GM18873 (cell line): ENCODE measurements around the gene BCL11B.

Experiments
- ATAC-seq: cut with Tn5 transposase; IDR thresholded peaks from one replicate; pipeline ENCODE4 v1.9.1; 2021; ENCODE audit warnings: mild to moderate bottlenecking, moderate library complexity, moderate number of reproducible peaks; ENCODE audit not compliant: unreplicated experiment, low FRiP score

BCL11B gene

GRCh38 chr14:99125616-99126431 is 146.2 kb downstream of the BCL11B start:
- no peak for ATAC-seq

DNA sequence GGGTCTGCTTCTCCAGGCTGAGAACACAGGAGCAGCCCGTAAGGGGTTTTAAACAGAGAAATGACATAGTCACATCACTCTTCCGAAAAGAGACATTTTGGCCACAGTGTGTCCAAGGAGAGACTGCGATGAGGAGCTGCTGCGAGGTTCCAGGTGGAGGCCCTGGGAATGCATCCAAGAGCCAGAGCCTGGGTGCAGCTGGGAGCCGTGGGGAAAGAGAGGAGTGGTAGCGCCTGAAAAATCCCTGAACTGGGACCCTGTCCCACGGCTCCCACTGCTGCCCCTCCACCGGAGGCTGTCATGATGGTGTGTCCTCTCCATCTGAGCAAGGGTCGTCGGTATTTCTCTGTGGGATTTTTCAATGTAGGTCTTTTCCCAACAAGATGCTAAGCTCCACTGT is 146.9 kb downstream of the BCL11B start:
- ATAC-seq, result no peak

DNA sequence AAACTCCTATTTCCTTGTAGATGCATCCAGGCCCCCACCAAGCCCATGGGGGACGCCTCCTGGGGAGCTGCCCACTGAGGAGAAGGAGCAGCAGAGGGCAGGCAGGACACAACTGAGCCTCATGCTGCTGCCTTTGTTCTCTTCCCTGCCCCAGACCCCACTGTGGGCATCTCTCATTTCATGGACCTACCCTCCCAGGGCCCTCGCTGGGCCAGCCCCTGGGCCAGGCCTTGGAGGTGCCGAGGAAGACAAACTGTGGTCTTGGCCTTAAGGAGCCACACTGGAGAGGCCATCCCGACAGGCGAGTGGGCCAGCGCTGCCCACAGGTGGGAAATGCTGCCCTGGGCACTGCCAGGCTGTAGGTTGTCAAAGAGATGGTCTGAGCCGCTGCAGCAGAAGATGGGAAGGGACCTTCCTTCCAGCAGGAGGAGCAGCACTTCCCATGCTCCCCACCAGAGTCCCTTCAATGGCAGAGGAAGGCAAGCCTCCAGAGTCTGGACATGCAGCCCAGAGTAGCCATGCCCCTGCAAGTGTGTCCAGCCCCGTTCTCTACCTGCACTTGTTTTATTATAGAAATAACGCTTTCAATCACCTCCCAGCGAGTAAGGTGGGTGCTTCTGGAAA is 147.4 kb downstream of the BCL11B start:
- ATAC-seq, result no peak

DNA sequence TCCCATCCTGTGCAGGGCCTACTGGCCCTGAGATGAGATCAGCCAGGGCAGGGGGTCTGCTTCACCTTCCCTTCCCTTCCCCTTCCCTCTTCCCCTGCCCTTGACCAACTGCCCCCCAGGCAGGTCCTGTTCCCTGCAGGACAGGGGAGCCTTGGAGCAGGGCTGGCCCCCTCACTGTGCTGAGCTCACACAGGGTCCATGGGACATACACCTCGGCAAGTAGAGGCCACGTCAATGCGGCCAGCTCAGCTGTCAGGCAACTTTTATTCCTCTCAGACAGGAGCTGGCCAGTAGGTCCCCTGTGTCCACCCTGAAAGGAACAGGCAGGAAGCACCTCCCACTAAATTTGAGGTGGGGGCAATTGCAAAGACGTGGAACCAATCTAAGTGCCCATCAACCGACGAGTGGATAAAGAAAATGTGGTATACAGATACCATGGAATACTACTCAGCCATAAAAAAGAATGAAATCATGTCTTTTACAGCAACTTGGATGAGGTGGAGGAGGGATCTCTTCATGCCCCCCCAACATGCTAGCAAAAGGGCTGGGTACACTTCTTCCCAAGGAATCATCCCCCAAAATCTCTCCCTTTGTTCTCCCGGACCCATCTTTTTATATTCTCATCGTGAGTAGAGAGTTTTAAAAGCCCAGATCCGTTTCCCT is 148.7 kb downstream of the BCL11B start:
- no peak for ATAC-seq

DNA sequence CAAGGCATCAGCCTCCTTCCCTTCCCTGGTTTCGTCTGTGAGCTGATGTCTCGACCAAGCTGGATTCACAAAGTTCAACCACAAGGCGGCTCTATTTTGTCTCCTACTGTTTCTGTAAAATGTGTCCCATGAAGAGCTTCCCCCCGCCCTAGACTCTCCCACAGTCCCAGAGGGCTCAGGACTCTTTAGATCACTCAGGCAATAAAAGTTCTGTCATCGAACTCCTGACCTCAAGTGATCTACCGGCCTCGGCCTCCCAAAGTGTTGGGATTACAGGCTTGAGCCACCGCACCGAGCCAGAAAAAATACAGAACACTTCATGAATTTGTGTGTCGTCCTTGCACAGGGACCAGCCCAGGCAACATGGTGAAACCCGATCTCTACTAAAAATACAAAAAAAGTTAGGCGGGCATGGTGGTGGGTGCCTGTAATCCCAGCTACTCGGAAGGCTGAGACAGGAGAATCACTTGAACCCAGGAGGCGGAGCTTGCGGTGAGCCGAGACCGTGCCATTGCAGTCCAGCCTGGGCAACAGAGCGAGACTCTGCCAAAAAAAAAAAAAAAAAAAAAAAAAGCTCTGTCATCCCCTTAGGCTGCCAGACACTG is 149.4 kb downstream of the BCL11B start:
- no peak for ATAC-seq

DNA sequence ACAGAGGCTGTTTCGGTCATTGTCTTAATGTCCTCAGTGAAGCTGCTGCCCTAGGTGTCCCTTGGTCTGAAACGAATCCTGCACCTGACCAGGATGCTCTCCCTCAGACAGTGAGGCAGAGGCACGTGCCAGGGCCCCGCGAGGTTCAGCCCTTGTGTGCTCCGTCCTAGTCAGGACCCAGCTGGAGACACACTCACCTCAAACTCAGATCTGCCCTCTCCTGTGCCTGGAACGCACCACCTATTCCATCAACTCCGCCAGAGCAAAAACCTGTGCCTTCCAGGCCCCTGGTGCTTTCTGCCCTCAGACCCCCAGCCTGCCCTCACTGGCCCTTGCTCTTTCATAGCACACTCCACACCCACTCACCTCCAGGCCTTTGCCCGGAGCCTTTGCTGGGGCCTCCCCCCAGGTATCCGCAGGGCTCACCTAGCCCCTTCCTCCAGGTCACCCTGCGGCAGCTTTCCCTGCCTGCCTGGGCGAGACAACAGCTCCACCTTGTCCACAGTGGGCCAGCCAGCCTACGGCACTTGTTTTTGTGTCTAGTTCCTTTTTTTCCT is 150.6 kb downstream of the BCL11B start:
- ATAC-seq, result no peak

- no peak for ATAC-seq
Measured at GRCh38 chr14:99120526-99121318, 151.3 kb downstream of the BCL11B start.

GRCh38 chr14:99119554-99120525 is 152.2 kb downstream of the BCL11B start:
- no peak for ATAC-seq
